HTERT RPE-1 (cell line): ENCODE results near the gene MED1.

Experiments
- in situ Hi-C: fragments of 300-500 bp; cut with MboI; formaldehyde crosslinking; loops from 4 replicates; pipeline ENCODE4 v1.14.3; 2020; ENCODE audit warnings: low sequenced_read_pairs

MED1 gene

DNA sequence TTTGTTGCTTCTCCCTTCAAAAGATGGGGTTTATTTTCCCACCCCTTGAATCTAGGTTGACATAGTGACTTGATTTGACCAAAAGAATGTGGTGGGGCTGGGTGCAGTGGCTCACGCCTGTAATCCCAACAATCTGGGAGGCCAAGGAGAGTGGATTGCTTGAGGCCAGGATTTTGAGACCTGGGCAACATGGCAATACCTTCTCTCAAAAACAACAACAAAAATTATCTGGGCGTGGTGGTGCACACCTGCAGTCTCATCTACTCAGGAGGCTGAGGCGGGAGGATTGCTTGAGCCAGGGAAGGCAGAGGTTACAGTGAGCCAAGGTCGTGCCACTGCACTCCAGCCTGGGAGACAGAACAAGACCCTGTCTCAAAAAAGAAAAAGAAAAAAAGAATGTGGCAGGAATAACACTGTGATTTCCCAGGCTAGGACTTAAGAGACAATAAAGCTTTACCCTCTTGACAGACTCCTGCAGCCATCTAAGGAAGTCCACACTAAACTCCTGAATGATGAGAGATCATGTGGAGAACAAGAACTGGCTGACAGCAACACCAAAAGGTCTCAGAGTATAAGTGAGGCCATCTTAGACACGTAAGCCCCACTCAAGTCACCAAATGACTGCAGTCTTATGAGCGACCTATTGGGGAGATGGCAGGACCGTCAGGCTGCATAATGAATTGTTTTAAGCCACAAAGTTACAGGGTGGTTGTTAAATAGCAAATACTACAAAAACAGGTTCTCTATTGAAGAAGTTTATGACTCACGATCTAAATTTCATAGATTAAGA lies 86.6 kb downstream of the MED1 start:
- in situ Hi-C loops, result no loop called here

- in situ Hi-C loops, result no loop called here
Measured at GRCh38 chr17:39361064-39361463, 90.0 kb downstream of the MED1 start.

GRCh38 chr17:39360537-39360936 lies 90.5 kb downstream of the MED1 start:
- in situ Hi-C loops, result no loop called here

DNA sequence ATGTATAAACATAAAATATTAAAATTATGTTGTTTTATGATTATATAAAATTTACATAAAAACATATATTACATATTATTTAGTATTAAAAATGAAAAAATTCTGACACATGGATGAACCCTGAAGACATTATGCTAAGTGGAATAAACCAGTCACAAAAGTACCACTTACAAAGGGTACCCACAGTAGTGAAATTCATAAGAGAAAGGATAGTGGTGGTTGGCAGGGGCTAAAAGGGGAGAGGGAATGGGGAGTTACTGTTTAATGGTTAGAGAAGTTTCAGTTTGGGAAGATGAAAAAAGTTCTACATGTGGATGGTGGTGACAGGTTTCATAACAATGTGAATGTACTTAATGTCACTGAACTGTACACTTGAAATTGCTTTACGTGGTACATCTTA lies 91.1 kb downstream of the MED1 start:
- in situ Hi-C loops, result no loop called here

DNA sequence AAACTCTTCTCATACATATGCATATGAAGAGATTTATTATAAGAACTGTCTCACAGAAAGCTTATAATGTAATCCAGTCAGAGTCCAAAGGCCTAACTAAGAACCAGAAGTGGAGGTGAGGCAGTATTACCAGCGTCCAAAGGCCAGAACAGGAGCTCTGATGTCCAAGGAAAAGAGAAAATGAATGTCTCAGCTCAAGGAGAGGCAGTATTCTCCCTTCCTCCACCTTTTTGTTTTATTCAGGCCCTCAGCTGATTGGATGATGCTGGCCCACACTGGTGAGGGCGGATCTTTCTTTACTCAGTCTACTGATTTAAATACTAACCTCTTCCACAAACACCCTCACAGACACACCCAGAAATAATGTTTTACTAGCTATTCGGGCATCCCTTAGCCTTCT lies 93.1 kb downstream of the MED1 start:
- in situ Hi-C loops, result no loop called here

DNA sequence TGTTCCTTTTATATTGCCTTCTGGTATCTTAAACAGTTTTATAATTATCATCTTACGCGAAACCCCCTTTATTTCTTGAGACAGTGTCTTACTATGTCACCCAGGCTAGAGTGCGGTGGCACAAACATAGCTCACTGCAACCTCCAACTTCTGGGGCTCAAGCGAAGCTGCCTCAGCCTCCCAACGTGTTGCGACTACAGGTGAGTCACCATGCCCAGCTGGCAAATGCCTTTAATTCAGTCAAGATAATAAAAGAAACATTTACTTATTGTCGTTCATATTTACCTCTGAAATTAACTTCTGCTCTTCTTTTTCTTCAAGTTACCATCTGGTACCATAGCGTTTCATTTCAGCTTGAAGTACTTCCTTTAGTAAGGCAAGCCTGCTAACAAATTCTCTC lies 93.6 kb downstream of the MED1 start:
- in situ Hi-C loops, result no loop called here
